ENCODE results near the gene IPO11. TPM values are rescaled to one million over a fixed set of nuclear protein-coding genes. Genes with fewer than 3 reads are reported as not detected.

The IPO11 gene
- total RNA-seq, 4 donors from 2014 or later = 25.0 to 49.2 (median 35.5) TPM

DNA sequence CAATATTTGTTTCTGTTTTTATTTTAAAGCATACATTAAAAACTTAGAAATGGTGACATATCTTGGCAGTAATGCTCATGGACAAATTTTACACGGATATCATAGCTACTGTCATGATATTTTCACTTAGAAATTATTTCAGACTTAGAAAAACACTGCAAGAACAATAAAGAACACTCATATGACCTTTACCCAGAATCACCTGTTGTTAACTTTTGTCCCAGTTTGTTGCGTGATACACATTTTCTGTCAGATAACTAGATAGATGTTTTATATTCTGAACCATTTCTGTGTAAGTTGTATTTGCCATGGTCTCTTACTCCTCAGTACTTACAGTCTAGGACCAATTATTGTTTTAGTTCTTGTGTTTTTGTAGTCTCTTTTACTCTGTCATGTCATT, 162.5 kb downstream of the IPO11 start:
- TF ChIP-seq, protein P1, sequence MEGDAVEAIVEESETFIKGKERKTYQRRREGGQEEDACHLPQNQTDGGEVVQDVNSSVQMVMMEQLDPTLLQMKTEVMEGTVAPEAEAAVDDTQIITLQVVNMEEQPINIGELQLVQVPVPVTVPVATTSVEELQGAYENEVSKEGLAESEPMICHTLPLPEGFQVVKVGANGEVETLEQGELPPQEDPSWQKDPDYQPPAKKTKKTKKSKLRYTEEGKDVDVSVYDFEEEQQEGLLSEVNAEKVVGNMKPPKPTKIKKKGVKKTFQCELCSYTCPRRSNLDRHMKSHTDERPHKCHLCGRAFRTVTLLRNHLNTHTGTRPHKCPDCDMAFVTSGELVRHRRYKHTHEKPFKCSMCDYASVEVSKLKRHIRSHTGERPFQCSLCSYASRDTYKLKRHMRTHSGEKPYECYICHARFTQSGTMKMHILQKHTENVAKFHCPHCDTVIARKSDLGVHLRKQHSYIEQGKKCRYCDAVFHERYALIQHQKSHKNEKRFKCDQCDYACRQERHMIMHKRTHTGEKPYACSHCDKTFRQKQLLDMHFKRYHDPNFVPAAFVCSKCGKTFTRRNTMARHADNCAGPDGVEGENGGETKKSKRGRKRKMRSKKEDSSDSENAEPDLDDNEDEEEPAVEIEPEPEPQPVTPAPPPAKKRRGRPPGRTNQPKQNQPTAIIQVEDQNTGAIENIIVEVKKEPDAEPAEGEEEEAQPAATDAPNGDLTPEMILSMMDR (IDR thresholded peaks at IDR 0.05; ENCODE audit: low read depth) = no peak

DNA sequence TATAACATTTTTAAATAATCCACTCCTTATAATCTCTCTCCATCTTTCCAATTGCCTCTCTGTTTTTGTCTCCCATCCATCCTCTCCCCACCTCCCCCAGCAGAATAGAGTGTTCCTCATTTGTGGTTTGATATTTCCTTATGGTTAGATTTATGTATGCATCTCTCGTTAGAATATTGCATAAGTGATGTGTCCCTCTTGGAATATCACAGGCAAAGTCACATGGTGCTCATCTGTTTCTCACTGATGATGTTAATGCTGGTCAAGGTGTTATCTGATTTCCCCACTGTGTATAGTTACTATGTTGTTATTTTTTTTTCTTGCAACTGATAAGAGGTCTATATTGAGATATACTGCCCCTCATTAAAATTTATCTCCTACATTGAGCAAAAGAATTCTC, 162.9 kb downstream of the IPO11 start:
- TF ChIP-seq, protein P1 (IDR thresholded peaks at IDR 0.05; ENCODE audit: low read depth) = no peak

DNA sequence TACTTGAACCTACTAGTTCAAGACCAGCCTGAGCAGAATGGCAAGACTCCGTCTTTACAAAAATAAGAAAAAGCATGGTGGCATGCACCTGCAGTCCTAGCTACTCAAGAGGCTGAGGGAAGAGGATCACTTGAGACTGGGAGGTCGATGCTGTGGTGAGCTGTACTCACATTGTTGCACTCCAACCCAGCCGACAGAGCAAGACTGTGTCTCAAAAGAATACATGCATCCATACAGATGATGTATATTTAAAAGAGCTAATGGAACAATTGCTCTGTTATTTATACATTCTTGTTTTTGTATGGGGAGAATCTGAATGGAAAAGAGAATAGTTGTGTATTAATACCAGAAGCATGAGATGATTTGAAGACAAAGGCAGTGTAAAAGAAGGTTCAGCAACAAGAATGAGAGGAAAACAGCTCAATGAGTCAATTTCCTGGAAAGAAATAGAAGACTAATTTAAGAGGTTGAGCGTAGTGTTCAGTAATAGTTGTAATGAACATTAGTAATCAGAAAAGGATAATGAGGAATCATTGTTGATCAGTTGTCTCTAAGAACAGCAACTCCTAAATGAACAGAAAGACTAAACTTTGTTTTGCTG, 164.1 kb downstream of the IPO11 start:
- TF ChIP-seq, protein P1 (IDR thresholded peaks at IDR 0.05; ENCODE audit: low read depth) = no peak

DNA sequence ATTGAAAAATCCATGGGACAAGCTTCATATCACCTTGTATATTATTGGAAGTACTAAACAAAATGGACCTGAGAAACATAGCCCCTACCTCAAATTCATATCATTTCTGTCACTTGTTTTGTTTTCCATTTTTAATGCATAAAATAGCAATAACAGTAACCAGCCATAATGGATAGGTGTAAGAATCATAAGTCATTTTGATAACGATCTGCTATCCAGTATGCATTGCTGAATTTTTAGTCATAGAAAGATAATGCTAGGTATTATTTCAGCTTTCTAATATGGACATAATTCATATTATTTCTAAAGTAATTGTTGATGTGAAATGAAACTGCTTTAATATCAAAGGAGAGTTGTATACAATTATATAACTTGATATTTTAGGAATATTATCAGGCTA, 164.9 kb downstream of the IPO11 start:
- TF ChIP-seq, protein P1 (IDR thresholded peaks at IDR 0.05; ENCODE audit: low read depth) = no peak

DNA sequence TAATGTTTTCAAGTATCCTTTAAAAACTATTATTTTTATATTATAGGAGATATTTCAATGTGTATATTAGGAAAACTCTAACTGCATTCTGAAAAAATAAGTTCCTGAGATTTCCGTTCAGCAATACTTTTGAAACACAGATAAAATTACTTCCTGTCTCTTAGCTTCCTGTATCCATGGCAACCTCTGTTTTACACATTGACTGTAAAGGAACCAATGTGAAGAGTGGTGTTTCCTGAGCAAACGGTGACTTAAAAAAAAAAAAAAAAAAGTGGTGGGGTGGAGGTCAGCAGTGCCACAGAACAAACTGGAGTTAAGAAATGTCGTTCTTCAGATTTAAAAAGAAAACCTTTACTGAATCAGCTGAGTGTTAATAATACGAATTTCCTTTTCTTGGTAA, 166.0 kb downstream of the IPO11 start, which contains the start of gene LRRC70:
Gene LRRC70, plus strand, starts transcription at position 280 of the 400 bp plus-strand sequence. CDS start 620 bp downstream, outside the sequence.
- TF ChIP-seq, protein P1 (IDR thresholded peaks at IDR 0.05; ENCODE audit: low read depth) = no peak

DNA sequence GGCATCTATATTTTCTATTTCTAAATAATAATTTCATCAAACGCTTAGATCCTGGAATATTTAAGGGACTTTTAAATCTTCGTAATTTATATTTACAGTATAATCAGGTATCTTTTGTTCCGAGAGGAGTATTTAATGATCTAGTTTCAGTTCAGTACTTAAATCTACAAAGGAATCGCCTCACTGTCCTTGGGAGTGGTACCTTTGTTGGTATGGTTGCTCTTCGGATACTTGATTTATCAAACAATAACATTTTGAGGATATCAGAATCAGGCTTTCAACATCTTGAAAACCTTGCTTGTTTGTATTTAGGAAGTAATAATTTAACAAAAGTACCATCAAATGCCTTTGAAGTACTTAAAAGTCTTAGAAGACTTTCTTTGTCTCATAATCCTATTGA, 167.2 kb downstream of the IPO11 start:
- TF ChIP-seq, protein P1 (IDR thresholded peaks at IDR 0.05; ENCODE audit: low read depth) = no peak

DNA sequence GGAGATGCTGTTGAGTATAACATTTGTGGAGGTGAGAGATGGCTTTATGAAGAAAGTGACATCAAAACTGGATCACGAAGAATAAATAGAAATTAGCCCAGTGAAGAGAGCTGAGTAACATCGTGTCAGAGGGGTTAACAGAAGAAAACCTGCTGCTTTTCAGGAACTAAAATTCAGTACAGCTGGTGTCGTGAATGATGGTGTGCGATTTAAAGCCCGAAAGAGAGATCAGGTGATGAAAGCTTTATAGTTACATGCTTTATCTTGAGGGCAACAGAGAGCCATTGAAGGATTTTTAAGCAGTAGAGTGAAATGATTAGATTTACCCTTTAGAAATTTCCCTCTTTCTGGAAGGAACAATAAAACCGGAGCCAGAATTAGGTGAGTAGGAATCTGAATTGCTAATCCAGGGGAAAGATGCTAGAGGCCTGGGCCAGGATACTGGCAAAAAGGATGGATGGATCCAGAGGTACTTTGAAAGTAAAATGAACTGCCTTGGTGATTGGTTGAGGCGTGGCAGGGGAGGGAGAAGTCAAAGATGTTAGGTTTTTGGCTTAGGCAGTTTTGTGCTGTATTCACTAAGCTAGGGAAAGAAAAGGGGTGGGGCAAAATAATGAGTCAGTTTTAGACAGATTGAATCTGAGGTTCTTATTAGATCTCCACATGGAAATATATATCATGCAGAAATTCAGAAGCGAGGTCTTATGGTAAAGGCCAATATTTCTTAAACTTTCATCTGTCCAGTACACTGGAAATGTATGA, 169.5 kb downstream of the IPO11 start:
- TF ChIP-seq, protein P1 (IDR thresholded peaks at IDR 0.05; ENCODE audit: low read depth) = no peak

All from subcutaneous adipose tissue (tissue), 4 donors.